Activated CD4-positive, alpha-beta T cell treated with anti-CD3 and anti-CD28 coated beads for 4 hours (primary cell): ENCODE measurements around the gene SYNE3.

Source experiments
- DNase-seq, 2 donors: peaks; one replicate each; pipeline ENCODE4 v3.0.0-alpha.2; 2020

SYNE3 gene

DNA sequence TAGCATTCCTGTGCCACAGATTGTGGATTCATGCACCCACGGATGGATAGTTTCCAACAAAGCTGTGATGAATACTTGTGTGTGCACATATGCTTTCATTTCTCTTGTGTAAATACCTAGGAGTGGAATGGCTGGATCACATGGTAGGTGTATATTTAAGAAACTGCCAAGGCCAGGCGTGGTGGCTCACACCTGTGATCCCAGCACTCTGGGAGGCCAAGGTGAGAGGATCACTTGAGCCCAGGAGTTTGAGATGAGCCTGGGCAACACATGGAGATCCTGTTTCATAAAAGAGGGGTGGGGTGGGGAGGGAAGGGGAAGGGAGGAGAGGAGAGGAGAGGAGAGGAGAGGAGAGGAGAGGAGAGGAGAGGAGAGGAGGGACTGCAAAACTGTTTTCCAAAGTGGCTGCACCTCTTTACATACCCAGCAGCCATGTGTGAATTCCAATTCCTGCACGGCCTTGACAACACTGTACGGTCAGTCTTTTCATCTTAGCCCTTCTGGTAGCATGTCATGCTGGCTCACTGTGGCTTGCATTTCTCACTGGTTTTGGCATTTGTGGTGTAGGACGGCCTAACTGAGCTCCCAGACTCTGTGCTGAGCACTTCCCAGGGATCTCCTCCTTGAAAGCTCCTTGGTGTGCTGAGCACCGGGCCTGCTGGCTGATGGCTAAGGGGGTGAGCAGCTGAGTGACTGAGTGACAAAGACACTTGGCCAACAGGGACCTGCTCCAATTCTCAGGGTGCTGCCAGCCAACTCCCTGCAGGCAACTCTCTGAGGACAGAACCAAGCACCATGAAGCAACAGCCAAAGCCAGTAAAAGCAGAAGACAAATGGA lies 27.9 kb downstream of the SYNE3 start:
- no peak for DNase-seq

DNA sequence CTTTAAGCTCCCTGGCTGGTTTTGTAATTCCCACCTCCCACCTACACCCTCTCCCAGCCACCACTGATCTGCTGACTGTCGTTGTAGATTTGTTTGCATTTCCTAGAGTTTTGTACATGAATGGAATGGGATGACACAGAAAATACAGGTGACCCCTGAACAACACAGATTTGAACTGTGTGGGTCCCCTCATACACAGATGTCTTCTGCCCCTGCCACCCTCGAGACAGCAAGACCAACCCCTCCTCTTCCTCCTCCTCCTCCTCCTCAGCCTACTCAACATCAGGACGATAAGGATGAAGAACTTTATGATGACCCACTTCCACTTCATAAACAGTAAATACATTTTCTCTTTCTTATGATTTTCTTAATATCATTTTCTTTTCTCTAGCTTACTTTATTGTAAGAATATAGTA lies 28.8 kb downstream of the SYNE3 start:
- no peak for DNase-seq

DNA sequence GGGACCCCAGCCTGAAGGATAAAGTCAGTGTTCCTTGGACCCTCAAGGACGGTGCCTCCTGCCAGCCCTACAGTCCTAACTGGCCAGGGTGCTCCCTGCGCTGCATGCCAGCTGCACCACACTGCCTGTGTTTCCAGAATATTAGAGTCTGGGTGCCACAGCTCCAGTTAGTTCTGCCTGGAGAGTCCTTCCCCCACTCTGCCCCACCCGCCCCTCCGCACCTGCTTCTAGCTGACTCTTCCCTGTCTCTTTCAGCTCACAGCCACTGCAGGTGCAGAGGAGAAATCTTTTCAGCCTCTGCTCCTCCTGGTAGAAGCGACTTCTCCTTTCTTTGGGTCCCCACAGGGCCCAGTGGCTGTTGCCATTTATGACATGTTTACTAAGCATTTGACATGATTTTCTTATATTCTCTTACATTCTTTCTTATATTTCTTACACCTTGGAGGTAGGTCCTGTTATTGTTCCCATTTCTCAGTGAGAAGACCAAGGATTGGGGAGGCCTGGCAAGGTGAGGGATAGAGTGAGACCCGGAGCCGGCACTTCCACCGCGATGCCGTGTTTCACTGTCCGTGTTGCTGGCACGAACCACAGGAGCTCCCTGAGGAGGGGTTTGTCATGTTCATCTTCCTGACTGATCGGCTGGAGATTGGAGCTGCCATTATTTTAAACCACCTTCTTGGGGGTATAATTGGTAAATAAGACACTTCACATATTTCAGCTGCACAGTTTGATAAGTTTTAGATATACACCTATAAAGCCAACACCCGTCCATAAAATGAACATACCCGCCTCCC lies 29.4 kb downstream of the SYNE3 start:
- no peak for DNase-seq

DNA sequence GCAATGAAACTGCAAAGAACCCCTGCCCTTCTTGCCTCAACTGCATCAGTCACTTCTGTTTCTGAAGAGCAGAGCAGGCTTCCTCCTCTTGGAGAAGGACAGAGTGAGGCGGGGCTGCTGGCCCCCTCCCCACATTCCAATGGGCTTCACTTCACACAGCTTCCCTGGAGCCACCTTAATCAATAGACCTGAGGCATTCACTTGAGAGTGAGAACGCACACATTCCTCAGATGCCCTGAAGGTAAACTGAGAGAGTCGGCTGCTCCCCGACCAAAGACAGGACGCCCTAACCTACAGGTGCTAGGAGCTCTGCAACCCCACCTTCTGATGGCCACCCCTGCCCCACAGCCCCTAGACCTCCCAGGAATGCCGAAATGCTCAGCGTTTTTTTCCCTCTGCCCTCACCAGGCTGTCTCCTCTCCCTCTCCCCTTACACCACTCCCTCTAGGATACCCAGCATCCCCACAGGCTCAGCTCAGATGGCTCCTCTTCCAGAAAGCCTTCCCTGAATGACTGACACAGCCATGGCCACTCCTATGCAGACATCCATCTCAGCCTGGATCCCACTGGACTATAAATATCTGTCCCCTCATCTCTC lies 31.1 kb downstream of the SYNE3 start:
- no peak for DNase-seq

DNA sequence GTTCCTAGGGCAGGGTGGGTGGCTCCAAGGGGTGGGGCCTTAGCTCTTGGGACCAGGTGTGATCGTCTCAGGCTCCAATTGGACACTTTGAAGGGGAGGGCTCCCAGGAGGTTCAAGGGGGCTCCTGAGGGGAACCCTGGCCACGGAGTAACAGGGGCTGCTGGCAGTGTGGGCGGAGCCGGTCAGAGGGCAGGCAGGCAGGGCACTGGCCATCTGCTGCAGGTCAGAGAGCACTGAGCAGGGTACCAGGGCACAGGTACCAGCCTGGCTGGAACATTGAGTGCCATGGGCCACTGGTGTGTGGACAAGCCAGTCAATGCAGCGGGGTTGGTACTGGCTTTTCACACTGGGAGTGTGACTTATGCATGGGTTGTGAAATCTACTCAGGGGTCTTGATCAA lies 32.2 kb downstream of the SYNE3 start:
- DNase-seq = no peak

DNA sequence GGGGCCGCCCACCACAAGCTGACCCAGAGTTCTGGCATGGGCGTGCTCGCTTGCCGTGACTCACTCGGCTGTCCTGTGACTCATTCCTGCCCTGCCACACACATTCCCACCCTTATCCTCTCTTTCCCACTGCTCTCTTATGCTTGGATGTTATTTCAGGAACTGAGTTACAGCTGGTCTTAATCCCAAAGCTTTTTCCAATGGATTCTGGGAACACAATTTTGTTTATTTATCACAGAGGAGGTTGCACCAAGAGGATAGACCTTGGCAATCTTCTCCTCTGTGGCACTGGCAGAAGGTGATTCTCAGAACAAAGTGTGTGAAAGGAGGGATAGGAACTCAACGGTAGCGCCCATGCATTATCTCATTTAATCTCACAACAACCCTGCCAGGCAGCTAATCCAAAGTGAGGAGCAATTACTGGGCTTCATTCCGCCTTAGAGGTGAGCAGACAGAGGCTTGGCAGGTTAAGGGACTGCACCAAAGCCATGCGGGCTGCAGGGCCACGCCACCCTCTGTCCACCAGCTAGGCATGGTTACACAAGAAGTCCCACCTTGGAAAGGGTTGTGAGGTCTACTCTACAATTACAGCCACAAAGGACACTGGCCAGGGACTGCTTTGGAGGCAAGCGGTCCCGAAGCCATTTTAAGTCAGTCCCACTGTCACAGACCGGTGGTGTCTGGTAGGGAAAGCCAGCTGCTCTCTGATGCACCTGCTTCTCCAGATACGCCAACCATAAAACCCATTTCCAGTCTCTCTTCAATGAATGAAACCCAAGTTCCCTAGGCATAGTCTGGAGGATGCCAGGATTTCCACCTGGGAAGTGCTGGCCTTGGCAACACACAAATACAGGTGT lies 32.9 kb downstream of the SYNE3 start:
- no peak for DNase-seq

DNA sequence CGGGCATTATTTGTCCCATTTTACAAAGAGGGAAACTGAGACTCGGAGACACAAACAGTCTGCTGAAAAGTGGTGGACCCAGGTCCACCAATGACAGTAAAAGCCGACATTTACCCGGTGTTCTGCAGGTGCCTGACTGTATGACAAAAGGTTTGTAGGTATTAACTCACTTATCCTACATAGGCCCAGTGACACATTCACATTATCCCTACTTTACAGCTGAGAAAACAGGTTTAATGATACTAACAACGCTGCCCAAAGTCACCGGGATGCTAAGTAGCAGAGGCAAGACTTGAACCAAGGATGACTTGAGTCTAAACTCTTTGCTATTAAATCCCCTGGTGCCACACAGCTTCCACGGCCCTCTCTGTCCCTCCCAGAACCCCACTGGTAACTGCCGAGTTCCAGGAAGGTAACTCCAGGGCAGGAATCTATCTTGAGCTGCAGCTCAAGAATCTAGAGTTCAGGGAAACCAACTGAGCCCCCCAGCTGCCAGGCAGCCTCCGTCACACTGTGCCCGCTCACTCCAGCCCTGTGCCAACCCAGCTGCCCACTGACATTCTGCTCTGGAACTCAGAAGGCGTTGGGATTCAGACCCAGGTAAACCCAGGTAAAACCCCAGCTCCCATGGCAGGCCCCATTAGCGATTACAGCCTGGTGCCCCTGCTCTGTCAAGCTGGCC lies 33.7 kb downstream of the SYNE3 start:
- DNase-seq = no peak

DNA sequence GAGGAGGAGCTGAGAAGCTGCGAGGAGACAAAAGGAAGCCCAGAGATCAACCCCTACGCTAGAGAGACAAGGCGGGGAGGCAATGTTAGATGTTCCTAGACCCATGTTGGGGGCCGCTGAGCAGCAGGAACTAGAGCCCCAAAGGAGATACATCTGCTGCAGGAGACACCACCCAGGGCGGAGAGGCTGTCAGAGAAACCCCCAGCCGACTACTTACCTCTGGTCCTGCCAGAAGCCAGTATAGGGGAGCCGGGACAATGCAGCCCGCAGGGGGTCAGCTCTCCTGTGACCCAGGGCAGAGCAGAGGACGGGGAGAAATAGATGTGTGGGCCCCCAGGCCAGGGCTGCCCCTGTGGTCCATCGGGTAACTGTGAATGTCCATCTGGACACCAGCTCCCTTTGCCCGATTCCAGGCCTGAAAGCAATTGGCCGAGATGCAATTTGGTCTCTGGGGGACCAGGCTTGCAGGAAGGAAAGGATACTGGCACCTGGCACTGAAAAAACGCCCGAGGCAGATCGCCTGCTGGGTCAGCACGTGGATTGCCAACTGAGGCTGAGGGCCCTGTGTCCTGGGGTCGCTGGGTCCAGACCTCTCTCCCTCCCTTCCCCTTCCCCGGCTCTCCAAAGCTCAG lies 34.9 kb downstream of the SYNE3 start:
- DNase-seq = no peak

DNA sequence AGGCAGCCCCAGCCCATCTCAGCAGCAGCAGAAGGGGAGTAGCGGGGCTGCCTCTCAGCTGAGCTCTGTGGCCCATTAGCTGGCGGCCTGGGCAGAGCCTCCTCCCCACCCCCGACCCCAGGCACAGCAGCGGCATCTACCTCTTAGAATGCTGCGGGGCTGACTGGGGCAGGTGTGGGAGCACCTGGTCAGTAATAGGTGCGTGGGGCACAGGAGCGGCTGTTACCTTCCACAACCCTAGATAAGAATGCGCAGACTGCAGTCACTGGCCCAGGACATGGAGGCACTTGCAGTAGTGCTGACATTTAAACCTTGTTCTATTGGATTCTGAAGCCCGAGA lies 35.6 kb downstream of the SYNE3 start:
- no peak for DNase-seq

DNA sequence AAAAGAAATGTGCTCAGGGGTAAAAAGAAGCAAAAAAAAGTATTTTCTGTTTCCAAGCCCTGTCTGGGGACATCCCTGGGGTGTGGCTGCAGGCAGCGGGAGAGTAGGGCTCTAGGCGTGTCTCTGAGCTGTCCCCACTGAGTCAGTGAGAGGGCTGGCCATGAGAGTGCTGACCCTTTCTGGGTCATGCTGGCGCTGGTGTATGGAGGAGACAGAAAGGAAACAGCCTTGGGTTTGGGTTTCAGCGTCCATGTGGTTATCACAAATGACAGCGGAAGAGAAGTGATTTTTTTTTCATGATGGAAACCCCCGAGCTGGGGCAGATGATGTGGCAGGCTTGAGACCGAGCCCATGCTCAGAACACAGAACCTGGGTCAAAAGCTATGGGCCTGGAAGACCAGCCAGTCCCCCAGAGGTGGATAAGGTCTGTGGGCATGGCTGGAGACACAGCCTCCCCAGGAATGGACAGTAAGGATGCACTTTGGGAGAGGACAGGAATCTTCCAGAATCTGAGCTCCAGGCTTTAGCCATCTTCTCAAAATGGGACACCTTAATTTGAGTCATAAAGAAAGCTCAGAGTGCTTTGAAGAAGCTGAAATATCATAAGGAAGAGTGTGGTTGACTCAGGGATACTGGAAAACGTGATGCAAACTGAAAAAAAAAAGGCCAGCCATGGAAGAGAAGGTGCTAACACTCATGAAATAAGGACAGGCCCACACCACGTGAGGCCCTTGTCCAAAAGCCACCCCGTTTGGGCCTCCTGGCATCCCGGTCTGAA lies 36.2 kb downstream of the SYNE3 start:
- DNase-seq = peak; percentile 32 to 48

DNA sequence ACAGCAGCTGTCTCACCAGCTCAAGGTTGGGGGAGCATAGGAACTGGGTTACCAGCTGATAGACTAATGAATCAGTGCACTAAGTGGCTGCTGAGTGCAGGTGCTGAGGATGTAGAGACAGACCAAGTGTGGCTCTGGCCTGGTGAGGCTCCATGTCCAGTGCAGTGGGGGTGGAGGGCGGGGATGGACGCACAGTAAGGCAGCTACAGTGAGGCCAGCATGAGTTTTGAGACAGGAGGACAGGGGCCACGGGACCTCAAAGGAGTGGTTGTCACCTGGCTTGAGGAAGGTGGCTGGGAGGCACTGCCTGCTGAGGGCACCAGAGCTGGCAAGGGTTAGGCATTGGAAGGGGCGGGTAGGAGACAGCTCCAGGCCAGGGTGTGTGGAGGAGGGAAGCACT lies 37.0 kb downstream of the SYNE3 start:
- no peak for DNase-seq

DNA sequence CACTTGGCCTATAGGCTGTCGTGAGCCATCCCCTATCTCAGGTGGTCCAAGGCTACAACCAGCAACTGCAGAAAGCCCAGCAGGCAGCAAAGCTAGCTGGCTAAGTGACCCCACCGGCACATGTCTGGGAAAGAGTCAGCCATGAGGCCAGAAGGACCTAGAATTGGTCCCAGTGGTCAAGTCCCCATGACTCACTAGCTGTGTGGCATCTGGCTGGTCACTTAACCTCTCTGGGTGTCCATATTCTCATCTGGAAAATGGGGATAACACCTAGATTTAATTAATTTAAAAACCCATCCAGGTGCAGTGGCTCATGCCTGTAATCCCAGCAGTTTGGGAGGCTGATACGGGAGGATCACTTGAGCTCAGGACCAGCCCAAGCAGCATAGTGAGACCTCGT lies 37.6 kb downstream of the SYNE3 start:
- DNase-seq = no peak

DNA sequence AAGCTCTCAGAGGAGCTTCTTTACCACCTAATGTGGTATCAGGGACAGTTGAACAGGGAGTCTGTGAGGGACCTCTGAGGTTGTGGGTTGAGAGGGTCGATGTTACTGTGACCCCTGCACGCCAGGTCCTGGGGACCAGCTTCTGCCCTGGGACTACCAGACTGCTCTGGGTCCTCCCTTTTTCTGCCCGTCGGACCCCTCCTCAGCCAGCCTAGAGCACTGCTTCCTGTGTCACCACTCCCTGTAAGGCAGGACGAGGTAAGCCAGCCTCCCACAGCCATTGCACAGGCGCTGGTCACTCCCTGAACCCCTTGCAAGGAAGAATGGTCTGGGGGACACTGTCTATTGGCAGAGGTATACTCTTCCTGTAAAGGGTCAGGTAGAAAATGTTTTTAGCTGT lies 38.1 kb downstream of the SYNE3 start:
- no peak for DNase-seq

DNA sequence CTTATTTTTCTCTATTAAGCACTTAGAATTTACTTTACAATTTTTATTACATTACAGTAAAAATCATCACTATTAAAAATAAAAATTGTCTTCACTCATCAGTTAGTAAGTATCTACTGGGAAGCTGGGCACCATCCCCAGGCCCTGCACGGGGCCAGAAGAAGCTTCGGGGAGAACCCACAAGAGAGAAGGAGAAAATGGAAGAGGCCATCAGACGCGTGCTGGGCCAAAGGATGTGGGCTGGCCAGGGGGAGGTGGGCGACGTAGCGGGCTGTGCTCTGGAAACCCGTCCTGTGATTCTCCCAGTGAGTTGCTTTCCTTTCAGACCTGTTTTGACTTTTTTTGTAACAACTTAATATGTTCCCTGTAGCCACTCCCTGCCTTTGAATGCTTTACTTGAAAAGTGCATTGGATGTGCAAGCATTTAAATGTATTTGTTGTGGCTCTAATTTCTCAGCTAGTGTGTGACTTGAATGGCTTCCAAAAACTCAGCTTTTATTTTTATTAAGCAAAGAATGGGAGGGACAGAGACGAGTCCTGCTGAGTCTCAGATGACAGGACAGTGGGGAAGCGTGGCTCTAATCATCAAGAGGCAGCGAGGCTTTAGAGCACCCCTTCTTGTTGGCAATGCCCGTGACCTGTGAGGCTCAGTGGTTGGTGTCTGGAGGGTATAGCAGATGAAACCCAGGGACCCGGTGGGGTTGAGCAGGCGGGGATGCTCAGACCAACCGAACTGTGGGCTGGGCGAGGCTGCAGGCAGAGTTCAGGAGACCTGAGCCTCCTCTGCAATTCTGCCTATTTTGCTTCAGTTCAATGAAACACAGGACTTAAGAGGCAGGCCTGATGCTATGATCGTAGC lies 38.8 kb downstream of the SYNE3 start:
- DNase-seq = no peak

DNA sequence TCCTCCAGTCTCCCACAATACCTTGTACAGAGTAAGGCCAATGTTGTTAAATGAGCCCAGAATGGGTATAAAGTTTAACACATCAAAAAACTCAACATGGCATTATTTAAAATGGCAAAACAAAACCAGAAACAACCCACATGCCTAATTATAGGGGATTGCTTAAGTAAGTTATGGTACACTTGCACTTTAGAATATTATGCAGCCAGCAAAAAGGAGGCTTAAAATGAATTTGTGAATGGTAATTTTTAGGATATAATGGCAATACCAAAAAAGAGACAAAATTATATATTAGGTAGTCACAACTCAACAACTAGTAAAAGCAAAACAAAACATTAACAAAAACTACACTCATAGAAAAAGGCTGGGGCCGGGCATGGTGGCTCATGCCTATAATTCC lies 39.7 kb downstream of the SYNE3 start:
- DNase-seq = no peak

DNA sequence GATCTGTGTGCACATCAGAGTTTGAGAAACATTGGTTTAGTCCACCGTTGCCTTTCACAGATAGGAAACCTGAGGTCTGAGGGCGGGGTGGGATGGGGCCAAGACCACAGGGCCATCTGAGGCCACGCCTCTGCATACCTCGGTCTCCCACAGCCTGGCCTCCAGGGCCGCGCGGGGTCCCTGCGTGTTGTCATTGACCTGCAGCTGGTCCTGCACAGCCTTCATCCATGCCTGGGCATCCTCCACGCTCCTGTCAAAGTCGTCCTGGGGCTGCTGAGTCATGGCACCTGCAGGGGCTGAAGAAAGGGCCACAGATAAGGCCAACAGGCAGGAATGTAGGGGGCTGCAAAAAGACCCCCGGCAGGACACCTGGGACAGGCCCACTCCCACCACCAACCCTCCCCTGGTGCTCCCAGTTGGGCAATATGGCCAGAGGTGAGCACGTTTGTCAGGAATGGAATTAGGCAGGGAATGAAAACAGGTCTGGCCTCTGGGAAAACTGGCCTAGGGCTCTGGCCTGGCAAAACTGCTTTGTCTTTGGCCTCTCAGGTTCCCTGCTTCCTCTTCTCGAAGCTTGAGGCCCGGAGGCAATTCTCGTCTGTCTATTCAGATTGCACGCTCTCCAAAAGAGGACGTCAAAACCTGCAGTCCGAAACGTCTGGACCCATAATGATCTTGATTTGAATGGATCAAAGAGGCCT lies 40.8 kb downstream of the SYNE3 start:
- no peak for DNase-seq

DNA sequence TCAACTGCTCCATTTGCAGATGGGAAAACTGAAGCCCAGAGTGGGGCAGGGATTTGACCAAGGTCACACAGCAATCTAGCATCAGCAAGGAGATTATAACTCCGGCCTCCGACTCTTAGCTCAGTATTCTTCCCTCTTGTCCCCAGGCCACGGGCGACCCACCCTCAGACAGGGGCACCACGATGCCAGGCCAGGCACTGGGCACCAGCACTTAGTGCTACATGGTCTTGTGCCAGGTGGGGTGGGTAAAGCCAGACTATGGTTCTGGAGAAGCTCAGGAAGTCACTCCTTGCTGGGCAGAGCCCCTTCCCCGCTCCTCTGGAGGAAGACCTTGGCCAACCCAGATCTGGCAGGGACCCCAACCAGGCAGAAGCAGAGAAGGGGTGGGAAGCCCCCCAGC lies 41.5 kb downstream of the SYNE3 start:
- no peak for DNase-seq

DNA sequence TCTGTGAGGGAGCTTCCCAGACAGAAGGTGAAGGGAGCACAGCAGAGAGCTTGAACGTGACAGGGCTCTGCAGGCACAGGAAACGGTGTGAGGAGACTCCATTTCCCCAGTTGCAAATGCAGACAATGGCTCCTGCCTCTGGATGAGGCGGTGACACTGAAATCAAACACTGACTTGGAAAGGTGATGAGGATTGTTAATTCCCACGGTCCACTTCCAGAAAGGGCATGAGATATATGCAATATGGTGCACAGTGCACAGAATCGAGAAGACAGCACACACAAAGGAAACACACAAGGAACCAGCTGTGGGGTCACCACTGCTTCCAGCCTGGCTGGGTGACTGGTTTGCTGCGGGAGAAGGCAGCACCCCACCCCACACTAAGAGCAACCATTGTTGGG lies 42.0 kb downstream of the SYNE3 start:
- no peak for DNase-seq

DNA sequence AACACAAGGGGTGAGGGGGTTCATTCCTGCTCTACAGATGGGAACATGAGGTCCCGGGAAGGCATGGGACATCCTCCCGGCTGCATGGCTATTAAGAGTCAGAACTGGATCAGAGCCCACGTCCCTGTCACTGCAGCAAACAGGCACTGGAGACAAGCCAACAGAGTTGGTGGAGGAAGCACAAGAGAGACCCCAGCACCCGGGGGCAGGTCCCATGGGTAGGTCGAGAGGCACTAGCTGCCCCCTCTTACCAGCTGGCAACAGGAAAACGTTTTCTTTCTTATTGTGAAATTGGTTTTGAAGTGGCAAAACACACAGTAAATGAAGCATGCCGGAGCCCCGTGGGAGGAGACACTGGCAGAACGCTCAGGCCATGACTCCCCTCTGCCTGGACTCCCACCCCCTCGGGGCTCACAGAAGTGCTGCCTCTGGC lies 43.6 kb downstream of the SYNE3 start:
- DNase-seq = no peak
